ENCODE measurements around the gene DHX35.

DNA sequence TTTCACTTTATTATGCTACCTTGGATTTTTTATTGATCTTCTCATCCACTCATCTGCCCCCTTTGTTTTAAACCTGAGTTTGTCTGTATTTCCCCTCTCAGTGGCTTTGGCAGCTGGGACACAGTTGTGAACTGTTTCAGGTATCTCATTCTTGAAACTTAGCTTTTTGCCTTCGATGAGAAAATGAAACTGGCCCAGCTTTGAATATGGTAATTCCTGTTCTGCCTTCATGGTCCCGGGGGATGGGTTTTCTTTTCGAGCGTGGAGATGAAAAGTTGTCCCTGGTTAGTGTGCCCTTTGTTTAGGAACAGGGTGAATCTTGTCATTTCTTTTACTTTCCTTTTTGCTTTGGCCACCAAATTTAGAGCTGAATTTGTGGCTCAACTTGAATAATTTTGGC lies 25.6 kb downstream of the DHX35 start:
- TF ChIP-seq, protein P1, sequence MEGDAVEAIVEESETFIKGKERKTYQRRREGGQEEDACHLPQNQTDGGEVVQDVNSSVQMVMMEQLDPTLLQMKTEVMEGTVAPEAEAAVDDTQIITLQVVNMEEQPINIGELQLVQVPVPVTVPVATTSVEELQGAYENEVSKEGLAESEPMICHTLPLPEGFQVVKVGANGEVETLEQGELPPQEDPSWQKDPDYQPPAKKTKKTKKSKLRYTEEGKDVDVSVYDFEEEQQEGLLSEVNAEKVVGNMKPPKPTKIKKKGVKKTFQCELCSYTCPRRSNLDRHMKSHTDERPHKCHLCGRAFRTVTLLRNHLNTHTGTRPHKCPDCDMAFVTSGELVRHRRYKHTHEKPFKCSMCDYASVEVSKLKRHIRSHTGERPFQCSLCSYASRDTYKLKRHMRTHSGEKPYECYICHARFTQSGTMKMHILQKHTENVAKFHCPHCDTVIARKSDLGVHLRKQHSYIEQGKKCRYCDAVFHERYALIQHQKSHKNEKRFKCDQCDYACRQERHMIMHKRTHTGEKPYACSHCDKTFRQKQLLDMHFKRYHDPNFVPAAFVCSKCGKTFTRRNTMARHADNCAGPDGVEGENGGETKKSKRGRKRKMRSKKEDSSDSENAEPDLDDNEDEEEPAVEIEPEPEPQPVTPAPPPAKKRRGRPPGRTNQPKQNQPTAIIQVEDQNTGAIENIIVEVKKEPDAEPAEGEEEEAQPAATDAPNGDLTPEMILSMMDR (conservative IDR thresholded peaks at IDR 0.05): no peak
- TF ChIP-seq ZFX (IDR thresholded peaks at IDR 0.05): no peak
